Measurements from ENCODE around the gene TFRC.
"Not testable (repeated sequence)": the region's sequence is repeated elsewhere in the genome, so short reads cannot be mapped to it uniquely, and the experiment has no call there.

The TFRC gene

DNA sequence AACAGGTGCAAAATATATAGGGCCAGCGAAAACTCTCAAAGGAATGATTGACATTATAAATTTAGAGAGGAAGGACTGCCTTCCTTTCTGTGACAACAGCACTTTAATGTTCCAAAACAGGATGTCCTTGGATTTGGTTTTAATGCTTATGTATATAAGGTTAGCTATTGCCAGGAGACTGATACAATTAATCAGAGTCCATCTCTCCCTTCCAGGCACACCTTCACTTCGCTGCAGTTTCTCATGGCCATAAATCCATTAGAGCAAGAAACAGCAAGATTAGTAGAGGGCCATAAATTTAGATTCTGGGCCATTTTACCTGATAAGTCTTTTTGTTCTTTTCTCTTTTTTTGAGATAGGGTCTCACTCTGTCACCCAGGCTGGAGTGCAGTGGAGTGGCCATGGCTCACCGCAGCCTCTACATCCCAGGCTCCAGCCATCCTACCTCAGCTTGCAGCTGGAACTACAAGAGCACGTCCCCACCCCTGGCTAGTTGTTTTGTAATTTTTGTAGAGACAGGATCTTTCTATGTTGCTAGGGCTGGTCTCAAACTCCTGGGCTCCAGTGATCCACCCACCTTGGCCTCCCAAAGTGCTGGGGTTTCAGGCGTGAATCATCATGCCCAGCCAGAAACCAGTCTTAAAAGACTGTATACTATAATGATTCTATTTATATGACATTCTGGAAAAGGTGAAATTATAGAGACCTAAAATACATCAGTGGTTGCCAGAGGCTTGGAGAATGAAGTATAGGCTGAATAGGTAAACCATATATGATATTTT lies 15.7 kb upstream of the TFRC start:
- Mint-ChIP-seq H3K27ac (peak overlapping the region; percentile 93), H3K36me3 (no peaks in the 10 kb centered on the region), H3K4me1 (peaks cover 47% of the 10 kb centered on the region), H3K4me3 (no peak overlapping the region), H3K9me3 (peaks cover 6% of the 10 kb centered on the region), H3K27me3 (no peaks in the 10 kb centered on the region)
- no peak for ATAC-seq

DNA sequence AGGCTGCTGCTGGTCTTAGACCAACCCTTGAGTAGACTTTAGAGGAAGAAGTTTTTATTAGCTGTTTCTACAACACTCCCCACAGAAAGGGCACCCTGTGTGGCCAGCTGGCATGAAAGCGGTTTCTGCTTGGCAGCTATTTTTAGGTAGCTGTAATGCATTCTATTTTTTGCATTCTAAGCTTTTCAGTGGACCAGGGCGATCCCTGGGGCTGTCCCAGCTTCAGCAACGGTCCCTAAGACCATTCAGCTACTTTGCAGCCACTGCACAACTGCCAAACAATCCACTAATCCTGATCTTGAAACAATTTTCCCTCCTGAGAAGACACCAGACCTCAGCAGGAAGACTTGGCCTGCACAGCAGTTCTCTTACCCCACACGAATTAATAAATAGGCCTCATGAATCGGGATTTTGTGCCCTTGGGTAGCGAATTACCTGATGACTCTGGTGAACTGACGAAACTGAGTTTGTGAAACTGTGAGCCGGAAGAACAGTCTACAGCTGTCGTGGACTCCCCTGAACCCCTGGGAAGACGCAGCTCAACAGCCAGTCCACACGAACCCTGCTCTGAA lies 14.6 kb upstream of the TFRC start:
- peaks cover 47% of the 10 kb centered on the region for H3K4me1 Mint-ChIP-seq
- H3K9me3 Mint-ChIP-seq = peaks cover 6% of the 10 kb centered on the region
- H3K4me3 Mint-ChIP-seq = peak overlapping the region; percentile 60
- no peaks in the 10 kb centered on the region for H3K36me3 Mint-ChIP-seq
- peak overlapping the region; percentile 93 for H3K27ac Mint-ChIP-seq
- no peaks in the 10 kb centered on the region for H3K27me3 Mint-ChIP-seq
- ATAC-seq = peak; percentile 95

DNA sequence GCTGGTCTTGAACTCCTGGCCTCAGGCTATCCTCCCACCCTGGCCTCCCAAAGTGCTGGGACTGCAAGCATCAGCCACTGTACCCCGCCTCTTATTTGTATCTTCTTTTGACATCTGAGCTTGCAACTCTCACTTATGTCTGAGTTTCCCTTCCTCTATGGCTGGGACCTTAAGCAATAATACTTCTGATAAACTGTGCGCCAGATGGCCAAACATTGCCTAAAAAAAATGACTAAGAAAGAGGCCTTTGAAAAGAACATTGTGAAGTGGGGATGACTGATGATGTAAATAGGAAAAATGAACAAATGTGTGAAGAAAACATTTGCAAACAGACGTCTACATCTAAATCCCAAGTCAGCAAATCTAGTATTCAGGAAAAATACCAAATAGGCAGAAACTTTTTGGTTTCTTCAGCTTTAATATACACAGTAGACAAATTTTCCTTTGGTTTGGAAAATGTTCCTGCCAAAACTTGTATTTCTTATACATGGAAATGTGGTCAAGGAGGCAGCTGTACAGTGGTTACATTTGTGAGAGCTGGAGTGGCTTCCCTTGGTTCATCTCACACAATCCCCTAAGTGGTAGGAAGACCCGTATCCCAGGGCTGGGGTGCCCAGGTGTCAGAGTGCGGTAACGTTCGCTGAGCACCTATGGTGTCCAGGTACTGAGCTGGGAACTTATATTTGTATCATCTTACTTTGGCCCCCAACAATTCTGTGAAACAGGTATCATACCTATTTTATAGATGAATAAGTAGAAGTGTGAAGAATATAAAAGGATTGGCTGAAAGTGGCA lies 11.6 kb upstream of the TFRC start:
- Mint-ChIP-seq H3K4me1 (peaks cover 31% of the 10 kb centered on the region), H3K36me3 (no peaks in the 10 kb centered on the region), H3K27ac (peak overlapping the region; percentile 93), H3K27me3 (no peaks in the 10 kb centered on the region), H3K9me3 (peaks cover under 1% of the 10 kb centered on the region), H3K4me3 (no peak overlapping the region)
- ATAC-seq = no peak

DNA sequence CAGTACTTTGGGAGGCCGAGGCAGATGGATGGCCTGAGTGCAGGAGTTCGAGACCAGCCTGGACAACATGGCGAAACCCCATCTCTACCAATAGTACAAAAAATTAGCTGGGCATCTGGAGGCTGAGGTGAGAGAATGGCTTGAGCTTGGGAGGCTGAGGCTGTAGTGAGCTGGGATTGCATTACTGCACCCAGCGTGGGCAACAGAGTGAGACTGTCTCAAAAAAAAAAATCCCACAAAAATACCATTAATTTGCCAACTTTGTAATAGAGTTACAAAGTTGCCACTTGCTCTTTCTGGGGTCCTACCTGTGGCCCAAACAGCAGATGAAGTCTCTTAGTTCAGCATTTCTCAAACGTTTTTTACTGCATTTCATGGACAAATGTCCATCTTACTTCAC lies 6.0 kb upstream of the TFRC start:
- Mint-ChIP-seq H3K27me3 (no peaks in the 10 kb centered on the region), H3K9me3 (no peaks in the 10 kb centered on the region), H3K27ac (no peak overlapping the region), H3K4me1 (peaks cover 10% of the 10 kb centered on the region), H3K36me3 (no peaks in the 10 kb centered on the region), H3K4me3 (no peak overlapping the region)
- ATAC-seq = no peak

DNA sequence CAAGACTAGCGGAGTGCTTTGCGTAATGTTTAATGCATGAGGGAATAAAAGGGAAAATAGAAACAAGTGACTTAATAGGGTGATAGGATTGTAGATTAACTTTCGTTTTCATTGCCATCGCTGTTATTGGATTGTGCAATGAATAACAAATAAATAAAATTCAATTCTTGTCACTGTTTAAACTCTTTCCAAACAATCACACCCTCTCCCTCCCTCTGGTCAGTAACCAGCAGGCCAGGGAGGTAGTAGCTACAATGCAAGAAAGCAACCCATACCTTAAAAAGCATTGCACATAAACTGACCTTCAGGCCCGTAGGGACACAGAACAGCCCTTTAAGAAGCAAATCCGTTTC lies 705 bp upstream of the TFRC start:
- peak overlapping the region; percentile 98 for H3K4me3 Mint-ChIP-seq
- no peaks in the 10 kb centered on the region for H3K9me3 Mint-ChIP-seq
- peaks cover 47% of the 10 kb centered on the region for H3K4me1 Mint-ChIP-seq
- no peaks in the 10 kb centered on the region for H3K27me3 Mint-ChIP-seq
- peak overlapping the region; percentile 96 for H3K27ac Mint-ChIP-seq
- no peak for ATAC-seq
- no peaks in the 10 kb centered on the region for H3K36me3 Mint-ChIP-seq

DNA sequence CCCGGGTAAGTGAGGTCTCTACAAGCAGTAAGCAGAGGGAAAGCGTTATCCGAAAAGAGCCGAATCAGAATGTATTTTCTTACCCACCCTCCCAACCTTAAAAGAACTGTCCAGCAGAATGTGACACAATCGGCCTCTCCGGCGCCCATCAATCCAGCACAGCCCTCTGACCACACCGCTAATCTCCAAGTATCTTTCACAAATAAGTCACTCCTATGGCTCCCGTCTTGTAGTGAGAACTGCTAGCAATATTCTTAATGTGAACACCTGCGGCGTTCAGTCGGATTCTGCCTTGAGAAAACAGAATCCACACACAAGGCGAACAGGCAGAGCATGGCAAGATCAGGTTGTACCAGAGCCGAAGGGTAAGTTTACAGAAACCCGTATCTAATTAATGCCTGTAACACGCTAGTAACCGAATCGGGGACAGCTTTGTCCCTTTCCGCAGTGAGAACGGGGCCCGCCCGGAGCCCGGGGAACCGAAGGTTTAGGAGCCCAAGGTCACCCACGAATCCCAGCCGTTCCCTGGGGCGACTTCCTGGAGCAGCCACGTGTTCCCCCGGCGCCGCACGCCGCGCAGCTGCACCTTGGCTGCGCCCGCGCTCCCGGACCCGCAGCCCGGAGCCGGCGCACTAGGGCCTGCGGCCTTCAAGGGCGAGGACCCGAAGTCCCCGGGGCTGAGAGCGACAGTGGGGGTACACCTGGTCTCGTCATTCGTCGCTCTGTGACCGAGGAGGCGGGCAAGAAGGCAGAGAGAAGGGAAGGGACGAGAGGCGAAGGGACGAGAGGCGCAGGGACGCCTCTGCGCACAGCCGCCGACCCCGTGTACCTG lies 672 bp downstream of the TFRC start:
- Mint-ChIP-seq H3K36me3 (peaks cover 7% of the 10 kb centered on the region), H3K27me3 (no peaks in the 10 kb centered on the region), H3K4me3 (peak overlapping the region; percentile 98), H3K27ac (peak overlapping the region; percentile 96), H3K9me3 (no peaks in the 10 kb centered on the region), H3K4me1 (peaks cover 58% of the 10 kb centered on the region)
- peak; percentile 78 for ATAC-seq

DNA sequence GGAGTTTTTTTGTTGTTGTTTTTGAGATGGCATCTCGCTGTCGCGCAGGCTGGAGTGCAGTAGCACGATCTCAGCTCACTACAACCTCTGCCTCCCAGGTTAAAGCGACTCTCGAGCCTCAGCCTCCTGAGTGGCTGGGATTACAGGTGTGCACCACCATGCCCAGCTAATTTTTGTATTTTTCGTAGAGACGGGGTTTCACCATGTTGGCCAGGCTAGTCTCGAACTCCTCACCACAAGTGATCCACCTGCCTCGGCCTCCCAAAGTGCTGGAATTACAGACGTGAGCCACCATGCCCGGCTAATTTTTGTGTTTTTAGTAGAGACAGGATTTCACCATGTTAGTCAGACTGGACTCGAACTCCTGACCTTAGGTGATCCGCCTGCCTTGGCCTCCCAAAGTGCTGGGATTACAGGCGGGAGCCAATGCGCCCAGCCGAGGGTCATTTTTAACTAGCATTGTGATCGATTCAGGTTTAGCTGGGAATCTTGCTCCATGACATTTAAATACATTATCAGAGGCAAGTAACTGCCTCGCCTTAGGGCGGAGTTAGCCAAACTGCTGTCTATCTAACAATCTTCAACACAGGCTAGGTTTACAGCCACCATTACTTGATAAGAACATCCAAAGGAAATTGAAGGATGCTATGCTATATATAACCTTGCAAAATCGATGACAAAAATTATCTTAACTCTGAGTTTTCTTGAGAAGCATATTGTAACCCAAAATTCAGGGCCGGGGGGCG lies 1.6 kb downstream of the TFRC start:
- not testable (repeated sequence) for H3K9me3 Mint-ChIP-seq, H3K27me3 Mint-ChIP-seq, ATAC-seq
- H3K4me1 Mint-ChIP-seq = peaks cover 59% of the 10 kb centered on the region
- H3K4me3 Mint-ChIP-seq = peak overlapping the region; percentile 98
- H3K36me3 Mint-ChIP-seq = peaks cover 12% of the 10 kb centered on the region
- H3K27ac Mint-ChIP-seq = peak overlapping the region; percentile 96

DNA sequence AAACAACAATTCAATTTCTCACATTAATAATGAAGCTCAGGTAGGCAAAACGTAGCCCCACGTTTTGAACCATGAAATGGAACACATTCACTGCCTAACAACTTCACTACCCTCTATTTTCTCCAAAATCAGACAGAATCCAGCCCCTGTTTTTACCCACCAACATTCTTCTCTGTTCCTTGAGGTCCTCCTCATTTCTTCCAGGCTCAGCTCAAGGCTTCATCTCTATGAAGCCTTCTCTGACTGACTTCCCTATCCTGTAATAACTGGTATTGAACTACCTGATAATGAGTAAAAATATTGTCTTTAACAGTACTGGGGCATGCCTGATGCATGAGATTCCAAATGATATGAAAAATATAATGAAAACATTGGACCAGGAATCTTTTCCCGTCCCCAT lies 2.2 kb downstream of the TFRC start:
- H3K27ac Mint-ChIP-seq = peak overlapping the region; percentile 96

DNA sequence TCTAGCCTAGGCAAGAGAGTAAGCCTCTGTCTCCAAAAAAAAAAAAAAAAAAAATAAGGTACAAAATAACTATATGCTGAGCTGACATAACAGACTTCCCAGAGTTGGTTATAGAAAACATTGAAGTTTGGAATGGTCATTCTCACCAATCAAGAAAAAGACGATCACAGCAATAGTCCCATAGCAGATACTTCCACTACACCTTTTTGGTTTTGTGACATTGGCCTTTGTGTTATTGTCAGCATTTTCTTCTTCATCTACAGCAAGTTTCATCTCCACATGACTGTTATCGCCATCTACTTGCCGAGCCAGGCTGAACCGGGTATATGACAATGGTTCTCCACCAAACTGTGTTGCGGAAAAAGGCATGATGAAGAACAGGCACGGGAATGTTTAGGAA lies 6.9 kb downstream of the TFRC start:
- Mint-ChIP-seq H3K27me3 (no peaks in the 10 kb centered on the region), H3K36me3 (peaks cover 41% of the 10 kb centered on the region), H3K4me3 (no peak overlapping the region), H3K27ac (peak overlapping the region; percentile 82), H3K4me1 (peaks cover 59% of the 10 kb centered on the region), H3K9me3 (no peaks in the 10 kb centered on the region)
- ATAC-seq = no peak

More for the DNA sequence above, 2.2 kb downstream of the TFRC start:
- ATAC-seq = no peak
- peak overlapping the region; percentile 98 for H3K4me3 Mint-ChIP-seq
- no peaks in the 10 kb centered on the region for H3K9me3 Mint-ChIP-seq
- H3K4me1 Mint-ChIP-seq = peaks cover 59% of the 10 kb centered on the region
- H3K36me3 Mint-ChIP-seq = peaks cover 15% of the 10 kb centered on the region
- H3K27me3 Mint-ChIP-seq = no peaks in the 10 kb centered on the region

DNA sequence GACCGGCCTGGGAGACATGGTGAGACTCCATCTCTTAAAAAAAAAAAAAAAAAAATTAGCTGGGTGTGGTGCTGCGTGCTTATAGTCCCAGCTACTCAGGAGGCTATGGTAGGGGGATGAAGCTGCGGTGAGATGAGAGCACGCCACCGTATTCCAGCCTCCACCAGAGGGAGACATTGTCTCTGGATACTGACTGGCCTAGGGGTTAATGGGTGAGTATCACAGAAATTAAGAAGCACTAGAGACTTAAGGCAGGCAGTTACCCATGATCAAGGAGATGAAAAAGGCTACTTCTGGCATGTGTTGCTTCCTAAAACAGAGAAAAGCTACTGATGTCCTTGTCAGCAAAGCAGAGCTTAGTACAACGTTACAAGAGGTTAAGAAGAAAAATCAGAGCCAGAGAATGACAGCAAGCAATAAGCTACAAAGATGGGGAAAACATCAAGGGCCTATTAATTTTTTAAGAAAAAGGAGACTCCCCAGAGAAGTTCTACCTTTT lies 8.6 kb downstream of the TFRC start:
- H3K36me3 Mint-ChIP-seq = peaks cover 52% of the 10 kb centered on the region
- no peaks in the 10 kb centered on the region for H3K27me3 Mint-ChIP-seq
- peak overlapping the region; percentile 64 for H3K27ac Mint-ChIP-seq
- H3K9me3 Mint-ChIP-seq = no peaks in the 10 kb centered on the region
- H3K4me3 Mint-ChIP-seq = no peak overlapping the region
- peaks cover 42% of the 10 kb centered on the region for H3K4me1 Mint-ChIP-seq
- ATAC-seq = peak; percentile 95

DNA sequence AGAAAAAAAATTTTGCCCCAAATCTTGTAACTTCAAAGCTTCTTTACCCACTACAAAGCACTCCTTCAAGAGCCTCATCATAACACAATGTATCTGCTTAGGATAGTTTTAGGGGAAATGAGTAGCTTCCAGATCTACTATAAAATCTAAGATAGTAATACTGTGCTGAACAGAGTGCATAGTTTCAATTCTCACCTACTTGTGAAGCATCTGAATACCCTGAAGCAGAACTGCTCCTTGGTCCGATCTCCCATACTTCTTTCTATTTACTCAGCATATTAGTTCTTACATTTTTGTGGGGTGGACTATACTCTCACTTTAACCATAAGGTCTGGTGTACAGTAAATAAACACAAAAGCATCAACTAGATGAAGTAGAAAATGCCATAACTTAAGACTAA lies 9.6 kb downstream of the TFRC start:
- no peak overlapping the region for H3K4me3 Mint-ChIP-seq
- H3K9me3 Mint-ChIP-seq = no peaks in the 10 kb centered on the region
- H3K27me3 Mint-ChIP-seq = no peaks in the 10 kb centered on the region
- no peak overlapping the region for H3K27ac Mint-ChIP-seq
- H3K36me3 Mint-ChIP-seq = peaks cover 59% of the 10 kb centered on the region
- peaks cover 32% of the 10 kb centered on the region for H3K4me1 Mint-ChIP-seq
- ATAC-seq = no peak

DNA sequence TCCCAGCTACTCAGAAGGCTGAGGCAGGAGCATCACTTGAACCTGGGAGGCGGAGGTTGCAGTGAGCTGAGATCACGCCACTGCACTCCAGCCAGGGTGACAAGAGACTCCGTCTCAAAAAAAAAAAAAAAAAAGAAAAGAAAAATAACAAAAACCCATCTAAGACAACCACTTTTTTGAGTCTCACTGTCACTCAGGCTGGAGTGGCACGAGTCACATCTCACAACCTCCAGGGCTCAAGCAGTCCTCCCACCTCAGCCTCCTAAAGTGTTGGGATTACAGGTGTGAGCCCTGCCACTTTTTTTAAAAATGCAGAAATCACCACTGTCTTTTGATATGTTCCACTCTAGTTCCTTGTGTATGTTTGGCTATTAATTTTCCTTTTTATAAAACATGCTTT lies 13.1 kb downstream of the TFRC start:
- H3K27me3 Mint-ChIP-seq, H3K4me3 Mint-ChIP-seq, H3K27ac Mint-ChIP-seq, H3K9me3 Mint-ChIP-seq, ATAC-seq: not testable (repeated sequence)
- Mint-ChIP-seq H3K36me3 (peaks cover 64% of the 10 kb centered on the region), H3K4me1 (peaks cover 15% of the 10 kb centered on the region)

DNA sequence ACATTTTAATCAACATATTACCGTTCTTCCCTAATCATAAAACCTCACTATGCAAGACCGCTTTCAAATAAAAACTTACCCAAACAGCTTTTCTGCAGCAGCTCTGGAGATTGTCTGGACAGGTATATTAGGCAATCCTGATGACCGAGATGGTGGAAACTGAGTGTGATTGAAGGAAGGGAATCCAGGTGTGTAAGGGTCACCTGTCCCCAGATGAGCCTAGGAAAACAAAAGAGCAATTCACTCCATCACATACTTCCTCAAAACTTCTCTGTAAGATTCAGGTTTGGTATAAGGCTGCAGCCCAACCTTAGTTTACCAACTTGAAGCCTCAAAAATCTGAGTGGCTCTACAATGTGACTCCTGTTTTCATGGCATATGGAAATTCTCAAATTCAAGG lies 14.5 kb downstream of the TFRC start:
- H3K27ac Mint-ChIP-seq = no peak overlapping the region
- ATAC-seq = no peak
- H3K36me3 Mint-ChIP-seq = peaks cover 60% of the 10 kb centered on the region
- no peaks in the 10 kb centered on the region for H3K9me3 Mint-ChIP-seq
- H3K4me3 Mint-ChIP-seq = no peak overlapping the region
- H3K27me3 Mint-ChIP-seq = no peaks in the 10 kb centered on the region
- H3K4me1 Mint-ChIP-seq = peaks cover 7% of the 10 kb centered on the region

DNA sequence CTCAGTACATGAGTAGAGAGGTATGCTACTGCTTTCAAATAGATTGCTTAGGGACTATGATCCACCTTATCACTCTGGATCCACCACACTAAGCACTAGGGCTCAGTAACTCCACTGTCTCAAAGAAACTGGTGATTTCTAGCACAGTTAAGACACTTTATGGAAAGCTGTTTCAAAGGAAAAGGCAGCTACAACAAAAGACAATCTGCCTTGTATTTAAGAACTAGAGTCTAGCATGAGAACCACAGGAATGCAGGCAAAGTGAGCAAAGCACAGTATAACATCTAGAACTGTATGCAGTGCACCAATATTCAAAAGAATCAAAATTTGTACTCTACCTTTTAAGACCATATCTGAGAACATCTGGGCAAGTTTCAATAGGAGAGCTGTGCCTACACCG lies 17.9 kb downstream of the TFRC start:
- no peak for ATAC-seq
- no peaks in the 10 kb centered on the region for H3K9me3 Mint-ChIP-seq
- no peak overlapping the region for H3K4me3 Mint-ChIP-seq
- H3K27ac Mint-ChIP-seq = no peak overlapping the region
- H3K4me1 Mint-ChIP-seq = no peaks in the 10 kb centered on the region
- no peaks in the 10 kb centered on the region for H3K27me3 Mint-ChIP-seq
- peaks cover 61% of the 10 kb centered on the region for H3K36me3 Mint-ChIP-seq
